ENCODE results near the gene FAM83E.
"Not testable (repeated sequence)": the region's sequence is repeated elsewhere in the genome, so short reads cannot be mapped to it uniquely, and the experiment has no call there.

Gene FAM83E

GRCh38 chr19:48614436-48615230, at the start of gene FAM83E:
Gene FAM83E, minus strand, starts transcription at chr19:48615076. Its CDS starts 1,704 bp downstream, at chr19:48613372.
- DNase-seq = no peak

- no peak for DNase-seq
These were observed 49.6 kb upstream of the FAM83E start for GRCh38 chr19:48664476-48664875.

DNA sequence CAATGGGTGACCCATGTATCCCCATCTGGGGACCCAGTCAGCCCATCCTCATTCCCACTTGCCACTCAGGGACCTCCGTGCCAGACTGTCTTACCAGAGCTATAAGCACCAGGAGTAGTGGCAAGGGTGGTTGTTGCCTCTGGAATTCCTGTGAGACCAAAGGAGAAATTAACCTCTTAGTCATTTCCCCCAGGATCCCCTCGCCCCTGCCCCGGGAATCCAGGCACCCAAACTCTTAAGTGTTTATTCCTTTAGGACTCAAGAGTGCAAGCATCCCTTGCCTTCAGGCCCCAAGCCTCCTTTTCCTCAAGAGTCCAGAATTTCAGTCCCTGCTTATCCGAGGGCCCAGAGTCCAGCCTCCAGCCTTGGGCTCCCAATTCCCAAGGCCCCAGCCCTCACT, 48.8 kb upstream of the FAM83E start:
- no peak for DNase-seq

DNA sequence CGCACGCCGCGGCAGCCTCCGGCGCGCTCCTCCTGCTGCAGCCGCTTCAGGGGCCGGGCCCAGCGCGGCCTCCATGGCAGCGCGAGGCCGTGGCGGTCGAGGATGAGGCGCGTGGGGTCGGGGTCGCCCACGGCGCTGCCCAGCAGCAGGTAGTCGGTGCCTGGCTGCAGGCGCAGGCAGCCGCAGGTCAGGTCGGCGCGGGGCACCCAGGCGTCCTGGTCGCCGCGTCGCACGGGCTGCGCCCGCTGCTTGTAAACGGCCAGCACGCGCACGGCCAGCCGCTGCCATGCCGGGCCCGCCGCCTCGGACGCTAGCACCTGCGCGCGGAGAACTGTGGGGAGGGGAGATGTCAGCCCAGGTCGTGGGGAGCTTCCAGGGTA, 46.8 kb upstream of the FAM83E start:
- no peak for DNase-seq

GRCh38 chr19:48660852-48661710, 46.2 kb upstream of the FAM83E start:
- peak; percentile 86 for DNase-seq

DNA sequence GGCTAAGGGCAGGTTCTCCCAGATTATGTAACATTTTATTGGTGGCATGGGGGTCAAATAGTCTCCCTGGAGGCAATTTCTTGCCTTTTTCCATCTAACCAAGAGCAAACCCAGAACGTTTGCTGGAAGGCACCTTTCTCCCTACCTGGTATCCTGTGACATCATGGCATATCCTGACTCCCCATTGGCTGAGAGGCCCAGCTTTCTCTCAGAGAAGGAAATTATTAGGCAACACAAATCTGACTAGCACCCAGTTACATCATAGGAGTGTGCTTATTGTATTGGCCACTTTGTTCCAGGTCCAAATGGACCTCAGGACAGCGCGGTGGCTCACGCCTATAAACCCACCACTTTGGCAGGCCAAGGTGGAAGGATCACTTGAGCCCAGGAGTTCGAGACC, 44.9 kb upstream of the FAM83E start:
- DNase-seq = no peak

DNA sequence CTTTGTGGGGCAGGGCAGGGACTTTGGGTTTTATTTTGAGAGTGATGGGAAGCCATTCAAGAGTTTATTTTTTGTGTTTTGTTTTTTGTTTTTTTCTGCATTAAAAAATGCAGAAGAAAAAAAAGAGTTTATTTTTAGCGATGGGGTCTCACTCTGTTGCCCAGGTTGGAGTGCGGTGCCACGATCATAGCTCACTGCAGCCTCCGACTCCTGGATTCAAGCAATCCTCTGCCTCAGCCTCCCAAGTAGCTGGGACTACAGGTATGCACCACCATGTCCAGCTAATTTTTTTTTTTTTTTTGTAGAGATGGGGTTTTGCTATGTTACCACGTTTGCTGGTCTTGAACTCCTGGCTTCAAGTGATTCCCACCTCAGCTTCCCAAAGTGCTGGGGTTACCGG, 43.6 kb upstream of the FAM83E start:
- DNase-seq = no peak

- DNase-seq = not testable (repeated sequence)
These were observed 43.0 kb upstream of the FAM83E start for GRCh38 chr19:48657828-48658227.

GRCh38 chr19:48656840-48657474, 42.1 kb upstream of the FAM83E start:
- peak; percentile 82 for DNase-seq

DNA sequence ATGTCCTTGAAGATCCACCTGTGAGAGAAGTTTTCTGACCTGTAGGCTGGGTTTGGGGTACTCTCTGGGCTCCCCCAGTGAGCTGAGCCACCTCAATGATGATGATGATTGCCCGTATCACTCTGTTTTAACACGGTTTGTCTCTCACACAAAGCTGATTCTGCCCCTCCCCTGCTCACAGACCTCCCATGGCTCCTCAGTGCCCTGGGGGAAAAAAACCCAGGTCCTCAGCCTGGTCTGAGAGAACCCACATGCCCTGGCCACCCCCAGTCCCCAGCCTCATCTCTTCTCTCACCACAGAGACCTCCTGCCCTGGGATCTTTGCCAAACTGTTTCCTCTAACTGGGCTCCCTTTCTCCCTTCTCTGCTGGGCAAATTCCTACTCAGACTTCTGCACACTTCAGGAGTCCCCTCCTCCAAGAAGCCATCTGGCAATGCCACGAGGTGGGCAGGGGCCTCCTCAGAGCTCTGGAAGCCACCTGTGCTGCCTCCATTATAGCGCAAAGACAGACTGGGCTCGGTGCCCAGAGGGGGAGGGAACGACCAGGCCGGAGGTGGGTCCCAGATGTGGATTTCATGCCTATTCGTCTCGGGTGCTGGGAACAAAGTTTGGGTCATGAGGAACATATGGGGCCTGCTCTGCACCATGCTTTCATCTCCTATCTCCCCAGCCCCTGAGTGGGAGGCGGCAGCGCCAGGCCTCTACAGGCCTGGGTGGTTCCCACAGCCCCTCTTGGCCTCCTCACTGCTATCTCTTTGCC, 39.6 kb upstream of the FAM83E start:
- DNase-seq = no peak

- no peak for DNase-seq
These were observed 36.8 kb upstream of the FAM83E start for GRCh38 chr19:48651683-48652048.

- DNase-seq = no peak
These were observed 36.3 kb upstream of the FAM83E start for GRCh38 chr19:48650974-48651682.

DNA sequence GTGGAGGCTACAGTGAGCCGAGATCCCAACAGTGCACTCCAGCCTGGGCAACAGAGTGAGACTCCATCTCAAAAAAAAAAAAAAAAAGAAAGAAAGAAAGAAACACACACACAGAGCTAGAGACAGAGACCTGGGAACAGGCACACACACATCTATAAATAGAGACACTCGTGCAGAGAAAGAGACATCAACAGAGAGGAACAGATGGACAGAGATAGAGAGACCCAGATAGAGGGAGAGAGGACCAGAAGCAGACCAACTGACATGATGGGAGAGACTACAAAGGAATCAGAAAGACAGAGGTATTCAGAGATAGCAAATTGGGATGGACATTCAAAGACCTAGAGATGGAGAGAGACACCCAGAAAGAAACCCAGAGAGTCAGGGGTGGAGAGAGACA, 33.3 kb upstream of the FAM83E start:
- no peak for DNase-seq

DNA sequence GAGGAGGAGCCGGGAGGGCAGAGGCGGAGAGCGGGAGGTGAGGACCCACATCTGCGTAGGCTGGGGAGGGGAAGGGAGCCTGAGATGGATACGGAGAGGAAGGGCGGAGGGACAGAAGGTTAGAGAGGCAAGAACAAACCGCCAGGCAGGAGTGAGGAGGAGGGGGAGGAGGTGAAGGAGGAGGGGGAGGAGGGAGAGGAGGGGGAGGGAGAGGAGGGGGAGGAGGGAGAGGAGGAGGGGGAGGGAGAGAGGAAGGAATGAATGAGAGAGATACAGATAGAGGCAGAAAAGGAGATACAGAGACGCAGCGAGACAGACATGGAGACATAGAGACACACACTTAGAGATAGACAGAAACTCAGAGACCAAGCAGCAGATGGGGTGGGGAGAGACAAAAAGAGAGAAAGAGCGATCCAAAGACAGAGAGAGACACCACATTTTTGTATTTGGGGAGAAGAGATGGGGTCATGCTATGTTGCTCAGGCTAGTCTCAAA, 31.9 kb upstream of the FAM83E start:
- no peak for DNase-seq

DNA sequence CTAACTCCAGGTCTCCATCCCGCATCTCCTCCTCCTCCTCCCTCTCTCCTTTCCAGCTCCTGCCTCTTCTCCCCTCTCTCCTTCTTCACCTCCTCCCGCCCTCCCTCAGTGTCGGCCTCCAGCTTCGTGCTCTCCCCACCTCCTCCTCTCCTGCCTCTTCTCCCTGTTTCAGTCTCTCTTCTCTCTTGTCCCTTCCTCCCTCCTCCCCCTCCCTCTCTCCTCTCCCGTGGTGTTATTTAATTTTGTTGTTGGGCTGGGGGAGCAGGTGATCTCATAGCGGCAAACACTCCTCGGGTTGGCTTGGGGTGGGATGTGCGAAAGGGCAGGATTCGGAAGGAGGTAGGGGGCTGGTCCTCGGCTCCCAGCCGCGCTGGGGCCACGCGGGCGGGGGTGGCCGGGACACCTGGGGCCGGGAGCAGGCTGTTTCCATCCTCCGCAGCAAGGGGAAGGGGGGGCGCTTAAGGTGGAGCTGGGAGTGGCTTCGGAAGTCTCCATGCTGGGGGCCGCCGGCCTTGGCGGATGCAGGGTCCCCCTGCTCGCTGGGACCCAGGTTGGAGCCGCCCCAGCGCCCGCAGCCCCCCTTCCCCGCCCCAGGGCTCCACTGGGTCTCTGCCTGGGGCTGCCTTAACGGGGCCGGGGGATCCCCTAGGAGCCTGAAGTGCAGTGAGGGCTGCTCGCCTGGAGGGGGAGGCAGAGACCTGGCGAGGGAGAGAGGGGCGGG, 31.3 kb upstream of the FAM83E start, which contains the start of gene CA11:
TSS of gene CA11 (minus strand) at position 187 of the 721 bp plus-strand sequence. CDS start 555 bp downstream, outside the sequence.
- peak; percentile 76 for DNase-seq

- no peak for DNase-seq
These were observed 30.7 kb upstream of the FAM83E start for GRCh38 chr19:48645620-48646000.

GRCh38 chr19:48644839-48645619, 30.2 kb upstream of the FAM83E start:
- peak; percentile 66 for DNase-seq

DNA sequence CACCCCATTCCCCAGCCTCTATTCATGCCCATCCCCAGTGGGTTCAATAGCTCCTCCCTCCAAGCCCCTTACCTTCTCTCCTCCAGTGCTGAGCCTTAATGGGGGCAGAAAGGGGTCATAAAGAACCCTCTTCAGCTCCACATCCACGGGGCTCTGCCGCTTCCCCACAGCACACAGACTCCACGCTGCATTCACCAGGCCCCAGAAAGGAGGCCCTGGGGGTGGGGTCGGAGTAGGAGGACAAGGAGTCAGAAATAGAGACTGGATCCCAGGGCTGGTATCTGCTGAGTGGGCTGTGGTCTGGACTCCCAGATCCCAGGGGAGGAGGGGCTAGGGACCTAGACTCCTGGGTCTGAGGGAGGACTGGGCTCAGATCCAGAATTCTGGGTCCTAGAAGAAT, 29.5 kb upstream of the FAM83E start:
- DNase-seq = no peak

GRCh38 chr19:48642862-48643261, 28.0 kb upstream of the FAM83E start:
- no peak for DNase-seq

DNA sequence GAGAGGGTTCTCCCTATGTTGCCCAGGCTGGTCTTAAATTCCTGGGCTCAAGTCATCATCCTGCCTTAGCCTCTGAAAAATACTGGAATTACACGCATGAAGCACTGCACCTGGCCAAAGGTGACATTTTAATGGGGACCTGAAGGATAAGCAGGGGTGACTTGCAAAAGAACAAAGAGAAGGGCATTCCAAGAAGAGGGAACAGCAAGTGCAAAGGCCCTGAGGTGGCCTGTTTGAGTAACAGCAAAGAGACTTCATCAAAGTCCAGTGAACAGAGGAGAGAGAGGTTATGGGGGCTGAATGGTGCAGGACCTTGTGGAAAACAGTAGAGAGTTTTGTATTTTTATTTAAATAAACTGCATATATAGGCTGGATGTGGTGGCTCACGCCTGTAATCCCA, 27.0 kb upstream of the FAM83E start:
- no peak for DNase-seq
